NT2/D1 (cell line): ENCODE measurements around the gene ZC3H7B.

Experiments used
- SUZ12 ChIP-seq: IDR thresholded peaks from 2 replicates; pipeline ENCODE4 v1.6.1; 2011; ENCODE audit not compliant: insufficient read length, insufficient read depth; ENCODE audit errors: extremely low read depth
- ZNF274 ChIP-seq: IDR thresholded peaks from 2 replicates; pipeline ENCODE4 v1.6.1; 2011; ENCODE audit warnings: mild to moderate bottlenecking, low read depth, low read length

DNA sequence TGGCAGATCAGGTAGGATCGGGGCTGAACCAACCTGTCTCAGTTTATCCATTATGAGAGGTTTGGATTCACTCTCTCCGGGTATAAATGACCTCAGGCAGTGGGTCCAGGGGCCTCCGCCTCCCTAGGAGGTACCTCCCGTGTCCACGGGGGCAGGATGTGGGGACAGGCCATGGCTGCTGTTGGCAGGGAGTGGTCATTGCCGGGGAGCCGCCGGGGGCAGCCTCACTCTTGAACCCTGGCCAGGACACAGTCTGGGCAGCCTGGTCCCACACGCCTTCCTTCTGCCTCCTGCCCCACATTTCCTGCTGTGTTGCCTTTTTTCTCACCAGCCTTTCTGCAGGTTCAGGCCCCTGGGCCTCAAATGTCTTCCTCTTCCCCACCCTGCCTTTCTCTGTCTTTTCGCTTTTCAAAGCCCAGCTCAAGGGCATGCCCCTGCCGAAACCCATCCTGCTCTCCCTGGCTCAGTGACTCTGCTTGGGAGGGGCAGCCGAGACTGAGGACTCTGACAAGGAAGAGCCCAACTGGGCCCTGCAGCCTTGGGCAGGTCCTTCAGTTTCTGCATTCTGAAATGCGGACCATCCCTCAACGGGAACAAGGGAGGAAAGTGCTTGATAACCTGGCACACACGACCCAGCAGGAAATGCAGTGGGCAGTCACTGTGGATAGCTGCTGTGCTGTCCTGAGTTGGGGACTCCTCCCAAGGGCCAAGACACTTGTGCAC, 31.1 kb downstream of the ZC3H7B start:
- no peak for TF ChIP-seq ZNF274
- TF ChIP-seq SUZ12, result no peak
